ENCODE measurements around the gene PPAN.

Gene PPAN

DNA sequence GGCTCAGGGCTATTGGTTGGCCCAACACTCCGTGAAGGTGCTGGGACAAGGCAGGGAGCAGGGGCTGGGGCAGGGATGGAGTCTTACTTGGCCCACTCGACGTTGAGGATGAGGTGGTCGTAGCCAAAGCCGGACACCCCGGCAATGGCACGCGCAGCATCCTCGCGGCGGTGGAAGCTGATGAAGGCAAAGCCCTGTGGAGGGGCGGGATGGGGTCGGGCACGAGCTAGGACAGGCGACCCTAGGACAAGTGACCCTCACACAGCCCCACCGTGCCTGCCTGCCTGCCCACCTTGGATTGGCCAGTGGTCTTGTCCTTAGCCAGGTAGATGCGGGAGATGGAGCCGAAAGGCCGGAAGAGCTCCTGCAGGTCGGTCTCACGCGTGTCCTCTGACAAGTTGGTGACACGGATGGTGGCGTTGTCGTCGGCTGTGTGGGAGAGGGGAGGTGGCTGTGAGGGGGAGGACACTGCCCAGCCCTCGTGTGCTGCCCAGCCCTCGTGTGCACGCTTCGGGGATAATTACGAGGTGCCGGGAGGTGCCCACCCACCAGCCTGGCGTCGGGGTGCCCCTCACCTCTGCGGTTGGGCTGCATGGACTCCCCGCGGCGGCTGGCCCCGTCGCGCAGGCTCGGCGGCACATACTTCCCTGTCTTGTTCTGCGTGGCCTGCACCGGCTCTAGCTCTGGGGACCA, 9.4 kb downstream of the PPAN start:
- DNase-seq (ENCODE audit: insufficient read length) (no peak), FAIRE-seq (no peak)
- TF ChIP-seq TAF1 (IDR thresholded peaks at IDR 0.05; ENCODE audit: borderline replicate concordance, low read depth, low read length), result no peak
- TF ChIP-seq POLR2AphosphoS5 (IDR thresholded peaks at IDR 0.05; ENCODE audit: low read depth, low read length), result peak; percentile 95
- peak; percentile 92 for TF ChIP-seq POLR2A (IDR thresholded peaks at IDR 0.05; ENCODE audit: low read depth, low read length)

DNA sequence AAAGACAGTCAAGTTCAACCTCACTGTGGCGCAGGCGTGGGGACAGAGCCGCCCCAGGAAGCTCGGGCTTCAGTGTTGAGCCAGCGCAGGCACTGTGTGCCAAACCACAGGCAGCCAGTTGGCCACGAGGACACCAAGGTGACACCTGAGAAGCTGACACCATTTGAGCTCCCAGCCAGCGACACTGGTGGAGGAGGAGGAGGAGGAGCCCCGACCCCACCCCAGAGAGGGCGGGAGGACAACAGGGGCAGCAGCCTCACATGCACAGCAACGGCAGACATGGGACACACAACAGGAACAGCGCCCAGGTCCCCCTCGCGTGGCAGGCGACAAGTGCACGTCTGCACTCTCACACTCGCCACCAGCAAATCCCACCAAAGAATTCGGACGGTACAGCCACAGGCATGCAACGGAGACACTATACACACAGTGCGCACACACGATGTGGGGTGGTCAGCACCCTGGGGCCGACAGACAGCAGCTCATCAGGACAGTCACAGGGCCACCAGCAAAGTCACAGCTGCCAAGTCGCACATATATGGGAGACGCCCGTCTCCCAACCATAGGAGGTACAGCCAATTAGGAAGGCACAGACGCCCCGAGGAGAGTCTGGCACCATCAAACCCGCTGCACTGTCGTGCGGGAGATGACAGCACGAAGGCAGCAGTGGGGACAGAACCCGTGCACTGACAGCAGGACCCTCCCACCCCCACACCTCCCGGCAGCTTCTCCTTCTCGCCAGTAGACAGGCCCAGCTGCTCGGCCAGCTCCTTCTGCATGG, 10.1 kb downstream of the PPAN start:
- FAIRE-seq (no peak), DNase-seq (ENCODE audit: insufficient read length) (no peak)
- TF ChIP-seq POLR2A (IDR thresholded peaks at IDR 0.05; ENCODE audit: low read depth, low read length) (peak; percentile 62; the same call in 1 of the 2 replicates), TAF1 (IDR thresholded peaks at IDR 0.05; ENCODE audit: borderline replicate concordance, low read depth, low read length) (no peak), POLR2AphosphoS5 (IDR thresholded peaks at IDR 0.05; ENCODE audit: low read depth, low read length) (peak; percentile 95)

DNA sequence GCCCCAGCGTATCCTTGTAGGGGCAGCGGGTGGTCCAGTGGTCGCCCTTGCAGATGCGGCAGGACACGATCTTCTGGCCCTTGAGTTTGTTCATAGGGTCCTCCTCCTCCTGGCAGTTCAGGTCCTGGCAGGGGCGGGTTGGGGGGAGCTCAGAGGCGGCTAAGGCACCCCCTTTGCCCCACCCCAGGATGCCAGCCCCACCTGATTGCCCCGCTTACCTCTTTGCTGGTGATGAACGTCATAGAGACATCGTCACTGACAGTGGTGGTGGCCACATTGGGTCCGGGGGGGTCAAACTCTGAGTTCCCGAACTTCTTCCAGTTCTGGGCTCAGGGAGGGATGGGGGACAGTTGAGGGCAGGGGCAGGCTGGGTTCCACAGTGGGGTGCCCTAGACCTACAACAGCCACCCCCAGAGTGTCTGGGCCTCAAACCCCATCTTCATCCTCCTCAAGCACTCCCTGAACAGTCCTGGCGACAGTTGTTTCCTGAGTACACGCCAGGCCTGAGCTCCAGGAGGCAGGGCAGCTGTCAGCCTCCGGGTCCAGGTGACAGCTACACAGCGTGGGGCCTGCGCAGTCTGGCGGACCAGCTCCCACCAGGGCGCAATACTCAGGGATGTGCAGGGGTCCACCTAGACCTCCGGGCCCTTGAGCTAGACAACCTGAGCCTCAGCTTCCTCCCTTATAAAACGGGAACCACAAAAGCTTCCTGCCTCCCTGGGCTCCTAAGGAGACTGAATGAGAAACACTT, 10.9 kb downstream of the PPAN start:
- FAIRE-seq, result no peak
- DNase-seq (ENCODE audit: insufficient read length), result no peak
- no peak for TF ChIP-seq POLR2A (IDR thresholded peaks at IDR 0.05; ENCODE audit: low read depth, low read length)
- no peak for TF ChIP-seq TAF1 (IDR thresholded peaks at IDR 0.05; ENCODE audit: borderline replicate concordance, low read depth, low read length)
- no peak; the same call in 1 of the 2 replicates for TF ChIP-seq POLR2AphosphoS5 (IDR thresholded peaks at IDR 0.05; ENCODE audit: low read depth, low read length)

DNA sequence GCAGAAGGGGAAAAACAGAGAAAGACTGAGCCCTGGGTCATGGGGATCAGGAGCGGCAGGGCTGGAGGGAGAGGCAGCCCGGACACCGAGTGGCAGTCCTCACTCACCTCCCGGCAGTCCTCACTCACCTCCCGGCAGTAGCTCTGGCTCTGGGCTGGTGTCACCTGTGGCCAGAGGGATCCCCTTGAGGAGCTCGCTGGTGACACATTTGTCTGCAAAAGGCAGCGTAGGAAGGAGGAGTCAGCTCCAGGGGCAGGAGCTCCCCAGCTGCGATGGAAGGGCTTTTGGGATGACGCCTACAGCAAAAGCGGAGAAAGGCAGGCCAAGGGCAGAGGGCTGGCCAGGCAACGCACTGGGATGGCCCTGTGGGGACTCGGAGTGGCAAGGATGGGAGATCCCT, 12.8 kb downstream of the PPAN start:
- FAIRE-seq, result no peak
- no peak for DNase-seq (ENCODE audit: insufficient read length)
- no peak for TF ChIP-seq TAF1 (IDR thresholded peaks at IDR 0.05; ENCODE audit: borderline replicate concordance, low read depth, low read length)
- TF ChIP-seq POLR2A (IDR thresholded peaks at IDR 0.05; ENCODE audit: low read depth, low read length), result no peak
- no peak for TF ChIP-seq POLR2AphosphoS5 (IDR thresholded peaks at IDR 0.05; ENCODE audit: low read depth, low read length)

DNA sequence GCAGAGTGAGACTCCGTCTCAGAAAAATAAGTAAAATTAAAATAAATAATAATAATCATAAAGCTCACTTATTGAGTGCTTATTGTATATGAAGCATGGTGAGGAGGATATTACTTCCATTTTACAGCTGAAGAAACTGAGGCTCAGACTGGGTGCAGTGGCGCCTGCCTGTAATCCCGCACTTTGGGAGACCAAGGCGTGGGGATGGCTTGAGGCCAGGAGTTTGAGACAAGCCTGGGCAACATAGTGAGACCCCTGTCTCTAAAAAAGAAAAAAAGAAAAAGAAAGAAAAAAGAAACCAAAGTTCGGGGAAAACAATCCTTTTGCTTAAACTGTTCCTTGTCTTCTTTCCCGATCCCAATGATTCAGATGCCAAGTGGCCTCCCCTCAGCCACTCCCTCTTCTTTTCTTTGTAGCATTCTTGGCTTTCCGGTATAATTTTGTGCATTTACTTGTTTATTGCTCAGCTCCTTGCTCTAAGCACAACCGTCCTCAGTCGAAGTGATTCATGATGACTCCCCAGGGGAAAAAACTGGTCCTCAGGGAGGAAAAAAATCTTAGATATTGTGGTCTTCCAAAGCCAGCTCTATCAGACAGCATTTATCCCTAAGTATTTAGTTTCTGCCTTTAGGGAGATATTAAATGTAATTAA, 14.5 kb downstream of the PPAN start:
- DNase-seq (ENCODE audit: insufficient read length) (no peak), FAIRE-seq (no peak)
- TF ChIP-seq POLR2A (IDR thresholded peaks at IDR 0.05; ENCODE audit: low read depth, low read length) (no peak), POLR2AphosphoS5 (IDR thresholded peaks at IDR 0.05; ENCODE audit: low read depth, low read length) (no peak), TAF1 (IDR thresholded peaks at IDR 0.05; ENCODE audit: borderline replicate concordance, low read depth, low read length) (no peak)

DNA sequence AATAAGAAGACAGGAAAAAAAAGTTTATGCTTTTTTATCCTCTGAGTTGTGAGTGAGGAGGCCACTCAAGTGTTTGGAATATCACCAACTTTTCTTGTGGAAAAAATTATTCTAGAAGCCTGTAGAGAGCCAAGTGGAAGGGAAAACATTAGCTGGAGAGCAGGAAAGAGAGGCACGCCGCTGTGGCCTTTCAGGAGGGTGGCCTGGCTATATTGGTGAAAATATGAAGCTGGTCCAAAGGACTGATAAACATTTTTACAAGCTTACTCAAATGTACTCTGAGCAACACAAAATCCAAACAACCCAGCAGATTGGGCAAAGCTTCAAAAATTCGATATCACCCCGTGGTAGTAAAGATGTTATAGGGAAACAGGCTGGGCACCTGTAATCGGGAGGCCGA, 15.9 kb downstream of the PPAN start:
- DNase-seq (ENCODE audit: insufficient read length) (no peak), FAIRE-seq (no peak)
- TF ChIP-seq POLR2A (IDR thresholded peaks at IDR 0.05; ENCODE audit: low read depth, low read length) (no peak), TAF1 (IDR thresholded peaks at IDR 0.05; ENCODE audit: borderline replicate concordance, low read depth, low read length) (no peak), POLR2AphosphoS5 (IDR thresholded peaks at IDR 0.05; ENCODE audit: low read depth, low read length) (no peak)

DNA sequence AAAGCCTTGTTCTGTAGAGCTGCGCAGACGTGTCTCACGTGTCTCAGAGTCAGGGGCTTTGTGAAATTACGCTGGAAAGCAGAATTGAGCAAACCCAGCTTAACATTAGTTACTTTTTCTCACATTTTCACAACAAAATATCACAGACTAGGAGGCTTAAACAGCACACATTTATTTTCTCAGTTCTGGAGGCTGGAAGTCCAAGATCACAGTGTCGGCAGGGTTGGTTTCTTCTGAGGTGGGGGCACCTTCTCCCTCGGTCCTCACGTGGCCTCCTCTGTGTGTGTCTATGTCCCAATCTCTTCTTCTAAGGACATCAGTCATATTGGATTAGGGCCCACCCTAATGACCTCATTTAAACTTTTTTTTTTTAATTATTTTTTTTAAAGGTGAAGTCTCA, 18.3 kb downstream of the PPAN start:
- FAIRE-seq, result no peak
- TF ChIP-seq TAF1 (IDR thresholded peaks at IDR 0.05; ENCODE audit: borderline replicate concordance, low read depth, low read length), result no peak
- no peak for TF ChIP-seq POLR2A (IDR thresholded peaks at IDR 0.05; ENCODE audit: low read depth, low read length)
- TF ChIP-seq POLR2AphosphoS5 (IDR thresholded peaks at IDR 0.05; ENCODE audit: low read depth, low read length), result no peak

DNA sequence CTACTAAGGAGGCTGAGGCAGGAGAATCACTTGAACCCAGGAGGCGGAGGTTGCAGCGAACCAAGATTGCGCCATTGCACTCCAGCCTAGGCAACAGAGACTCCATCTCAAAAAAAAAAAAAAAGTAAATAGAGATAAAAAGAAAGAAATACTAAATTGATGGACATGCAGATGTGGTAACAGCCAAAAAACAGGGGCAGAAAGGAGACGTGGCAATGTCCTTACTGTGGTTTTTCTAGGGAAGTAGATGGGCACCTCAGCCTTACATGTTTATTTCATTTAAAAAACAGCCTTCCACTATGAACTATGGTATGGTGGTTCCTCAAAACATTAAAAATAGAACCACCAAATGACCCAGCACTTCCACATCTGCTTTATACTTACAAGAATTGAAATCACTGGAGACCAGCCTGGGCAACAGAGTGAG, 20.1 kb downstream of the PPAN start:
- TF ChIP-seq TAF1 (IDR thresholded peaks at IDR 0.05; ENCODE audit: borderline replicate concordance, low read depth, low read length), result no peak
- TF ChIP-seq POLR2A (IDR thresholded peaks at IDR 0.05; ENCODE audit: low read depth, low read length), result no peak
- TF ChIP-seq POLR2AphosphoS5 (IDR thresholded peaks at IDR 0.05; ENCODE audit: low read depth, low read length), result no peak
- DNase-seq (ENCODE audit: insufficient read length), result no peak
- FAIRE-seq, result no peak

More for the DNA sequence above, 18.3 kb downstream of the PPAN start:
- no peak for DNase-seq (ENCODE audit: insufficient read length)

DNA sequence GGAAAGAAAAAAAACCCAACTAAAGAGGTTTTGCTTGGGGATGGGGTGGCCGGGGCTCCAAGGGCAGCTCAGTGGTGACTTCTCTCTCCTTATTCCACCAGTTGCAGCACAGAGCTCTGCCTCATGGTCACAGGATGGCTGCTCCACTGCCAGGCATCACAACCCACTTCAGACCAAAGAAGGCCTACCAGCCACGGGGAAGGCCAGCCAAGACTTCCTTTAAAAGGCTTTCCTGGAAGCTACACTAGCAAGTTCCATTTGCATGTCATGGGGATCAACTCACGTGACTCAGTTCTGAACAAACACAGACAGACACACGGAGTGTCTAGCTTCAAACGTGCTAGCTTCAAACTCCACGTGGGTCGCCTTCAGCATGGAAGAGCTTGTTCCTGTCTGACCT, 26.7 kb downstream of the PPAN start:
- FAIRE-seq, result no peak
- TF ChIP-seq TAF1 (IDR thresholded peaks at IDR 0.05; ENCODE audit: borderline replicate concordance, low read depth, low read length), result no peak
- no peak for TF ChIP-seq POLR2AphosphoS5 (IDR thresholded peaks at IDR 0.05; ENCODE audit: low read depth, low read length)
- no peak for TF ChIP-seq POLR2A (IDR thresholded peaks at IDR 0.05; ENCODE audit: low read depth, low read length)
- no peak for DNase-seq (ENCODE audit: insufficient read length)

DNA sequence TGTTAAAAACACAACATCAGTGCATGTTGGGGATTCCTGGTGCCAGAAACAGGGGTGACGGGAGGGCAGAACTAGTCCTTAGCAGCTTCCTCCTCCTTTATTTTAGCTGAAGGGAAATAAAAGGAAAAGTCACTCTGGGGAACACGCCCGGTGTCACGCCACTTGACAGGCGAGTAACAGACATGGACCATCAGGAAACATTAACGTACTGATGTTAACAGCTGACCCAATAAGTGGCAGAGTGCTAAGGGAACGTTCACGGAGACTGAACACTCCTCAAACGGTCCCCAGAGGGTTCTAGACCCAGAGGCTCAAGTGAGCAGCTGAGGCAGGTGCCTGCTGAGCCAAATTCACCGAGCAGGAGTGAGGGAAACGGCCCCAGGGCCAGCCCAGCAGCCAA, 27.4 kb downstream of the PPAN start:
- no peak for DNase-seq (ENCODE audit: insufficient read length)
- TF ChIP-seq POLR2AphosphoS5 (IDR thresholded peaks at IDR 0.05; ENCODE audit: low read depth, low read length) (no peak), TAF1 (IDR thresholded peaks at IDR 0.05; ENCODE audit: borderline replicate concordance, low read depth, low read length) (no peak), POLR2A (IDR thresholded peaks at IDR 0.05; ENCODE audit: low read depth, low read length) (no peak)
- no peak for FAIRE-seq

DNA sequence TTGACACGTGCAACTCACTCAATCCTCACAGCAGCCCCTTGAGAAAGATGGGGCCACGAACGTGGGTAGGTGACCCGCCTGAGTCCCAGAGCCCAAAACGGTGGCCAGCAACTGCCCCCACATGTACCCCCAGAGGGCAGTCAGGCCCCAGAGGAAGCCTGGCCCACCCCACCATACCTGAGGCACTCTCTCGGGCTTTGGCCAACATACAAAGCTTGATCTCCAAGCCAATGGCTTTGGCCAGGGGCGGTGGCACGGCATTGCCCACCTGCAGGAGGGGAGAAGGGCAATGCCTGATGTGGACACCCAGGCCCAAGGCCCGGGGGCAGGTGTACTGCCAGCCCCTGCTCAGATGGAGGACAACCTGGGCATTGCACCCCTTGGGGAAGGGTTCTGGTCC, 27.9 kb downstream of the PPAN start:
- FAIRE-seq (no peak), DNase-seq (ENCODE audit: insufficient read length) (no peak)
- TF ChIP-seq POLR2AphosphoS5 (IDR thresholded peaks at IDR 0.05; ENCODE audit: low read depth, low read length) (no peak), TAF1 (IDR thresholded peaks at IDR 0.05; ENCODE audit: borderline replicate concordance, low read depth, low read length) (no peak), POLR2A (IDR thresholded peaks at IDR 0.05; ENCODE audit: low read depth, low read length) (no peak; the same call in 1 of the 2 replicates)

Data from GM12892 (cell line).